Measurements from ENCODE around the gene WDR82.

Gene WDR82

DNA sequence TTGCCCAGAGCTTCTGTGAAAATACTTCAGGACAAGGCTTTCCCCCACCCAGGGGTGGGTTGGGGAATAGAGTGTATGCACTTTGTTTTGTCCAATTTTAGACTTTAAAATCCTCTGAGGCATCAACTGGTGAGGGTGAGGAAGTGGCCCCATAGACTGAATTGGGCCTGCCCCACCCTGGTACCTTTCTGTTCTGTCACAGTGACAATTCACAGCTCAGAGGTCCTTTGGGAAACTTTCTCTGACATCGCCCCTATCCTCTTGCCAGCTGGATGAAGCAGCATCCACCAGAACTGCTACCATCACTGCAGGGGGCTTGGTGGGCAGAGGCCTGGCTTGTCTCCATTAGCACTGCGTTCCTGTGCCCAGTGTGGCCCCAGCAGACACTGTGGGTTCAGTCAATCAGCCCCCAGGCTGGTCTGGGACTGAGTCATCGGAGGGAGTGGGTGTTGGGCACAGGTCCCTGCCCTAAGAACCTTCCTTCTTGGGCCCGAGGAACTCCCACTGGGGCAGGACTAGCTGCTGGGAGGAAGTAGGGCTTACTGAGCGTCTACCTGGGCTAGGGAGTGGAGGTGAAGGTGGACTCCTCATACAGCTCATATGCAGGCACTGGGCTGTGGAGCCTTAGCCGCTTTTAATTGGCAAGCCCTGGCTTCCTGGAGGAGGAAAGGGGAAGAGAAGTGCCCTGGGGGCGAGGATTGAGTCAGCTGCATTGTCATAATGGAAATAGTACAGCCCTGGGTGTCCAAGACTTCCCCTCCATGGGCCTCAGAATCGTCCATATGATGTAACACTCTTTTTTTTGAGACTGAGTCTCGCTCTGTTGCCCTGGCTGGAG lies 34.4 kb downstream of the WDR82 start:
- Histone ChIP-seq H3K27ac (ENCODE audit: low read depth, low read length) (no peak overlapping the region), H3K27me3 (ENCODE audit: control insufficient read depth, insufficient read depth, low read length) (no peaks in the 10 kb centered on the region), H3K9ac (ENCODE audit: low read length) (no peak overlapping the region), H3K4me1 (ENCODE audit: control insufficient read depth, insufficient read depth, low read length) (peaks cover 7% of the 10 kb centered on the region), H3K4me3 (ENCODE audit: low read length) (no peak overlapping the region), H3K36me3 (ENCODE audit: control insufficient read depth, insufficient read depth, low read length) (peaks cover 2% of the 10 kb centered on the region)

DNA sequence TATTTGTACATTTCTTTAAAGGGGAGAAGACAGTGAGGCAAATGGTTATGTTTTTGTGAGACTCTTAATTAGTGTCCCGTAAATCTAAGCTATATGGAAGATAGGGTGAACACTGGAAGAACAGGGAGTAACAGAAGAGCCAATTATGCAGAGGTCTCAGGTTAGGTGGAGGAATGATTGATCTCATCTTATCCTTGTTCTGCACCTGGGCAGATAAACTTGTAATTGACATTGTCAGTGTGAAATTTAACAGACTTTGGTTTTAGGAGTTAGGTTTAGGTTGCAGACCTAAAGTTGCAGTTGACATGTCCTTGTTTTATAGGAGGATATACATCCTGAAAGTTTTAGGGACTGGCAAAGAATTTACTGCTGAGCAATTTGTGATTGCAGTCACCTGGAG lies 36.4 kb downstream of the WDR82 start:
- H3K27me3 ChIP-seq (ENCODE audit: control insufficient read depth, insufficient read depth, low read length): no peaks in the 10 kb centered on the region
- H3K4me1 ChIP-seq (ENCODE audit: control insufficient read depth, insufficient read depth, low read length): peaks cover 20% of the 10 kb centered on the region
- no peak overlapping the region for H3K9ac ChIP-seq (ENCODE audit: low read length)
- no peaks in the 10 kb centered on the region for H3K36me3 ChIP-seq (ENCODE audit: control insufficient read depth, insufficient read depth, low read length)
- H3K27ac ChIP-seq (ENCODE audit: low read depth, low read length): no peak overlapping the region
- H3K4me3 ChIP-seq (ENCODE audit: low read length): no peak overlapping the region

DNA sequence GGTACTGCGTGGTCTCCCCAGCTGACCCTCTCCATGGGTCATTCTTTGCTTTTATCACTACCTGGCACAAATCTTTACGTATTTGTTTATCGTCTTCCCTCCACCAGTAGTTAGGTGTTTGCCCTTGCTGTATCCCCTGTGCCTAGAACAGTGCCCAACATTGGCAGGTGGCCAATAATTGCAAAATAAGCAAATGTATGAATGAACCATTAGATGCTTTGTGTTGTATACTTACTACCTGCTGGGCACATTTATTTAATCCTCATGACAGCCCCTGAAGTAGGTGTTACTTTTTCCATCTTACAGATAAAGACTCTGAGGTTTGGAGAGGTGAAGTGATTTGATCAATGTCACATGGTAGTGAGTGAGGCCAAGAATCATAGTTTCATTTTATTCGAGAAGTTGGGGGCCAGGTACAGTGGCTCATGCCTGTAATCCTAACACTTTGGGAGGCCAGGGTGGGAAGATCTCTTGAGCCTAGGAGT lies 37.5 kb downstream of the WDR82 start:
- H3K27me3 ChIP-seq (ENCODE audit: control insufficient read depth, insufficient read depth, low read length): no peaks in the 10 kb centered on the region
- no peak overlapping the region for H3K27ac ChIP-seq (ENCODE audit: low read depth, low read length)
- H3K9ac ChIP-seq (ENCODE audit: low read length): no peak overlapping the region
- no peak overlapping the region for H3K4me3 ChIP-seq (ENCODE audit: low read length)
- H3K36me3 ChIP-seq (ENCODE audit: control insufficient read depth, insufficient read depth, low read length): no peaks in the 10 kb centered on the region
- peaks cover 25% of the 10 kb centered on the region for H3K4me1 ChIP-seq (ENCODE audit: control insufficient read depth, insufficient read depth, low read length)

DNA sequence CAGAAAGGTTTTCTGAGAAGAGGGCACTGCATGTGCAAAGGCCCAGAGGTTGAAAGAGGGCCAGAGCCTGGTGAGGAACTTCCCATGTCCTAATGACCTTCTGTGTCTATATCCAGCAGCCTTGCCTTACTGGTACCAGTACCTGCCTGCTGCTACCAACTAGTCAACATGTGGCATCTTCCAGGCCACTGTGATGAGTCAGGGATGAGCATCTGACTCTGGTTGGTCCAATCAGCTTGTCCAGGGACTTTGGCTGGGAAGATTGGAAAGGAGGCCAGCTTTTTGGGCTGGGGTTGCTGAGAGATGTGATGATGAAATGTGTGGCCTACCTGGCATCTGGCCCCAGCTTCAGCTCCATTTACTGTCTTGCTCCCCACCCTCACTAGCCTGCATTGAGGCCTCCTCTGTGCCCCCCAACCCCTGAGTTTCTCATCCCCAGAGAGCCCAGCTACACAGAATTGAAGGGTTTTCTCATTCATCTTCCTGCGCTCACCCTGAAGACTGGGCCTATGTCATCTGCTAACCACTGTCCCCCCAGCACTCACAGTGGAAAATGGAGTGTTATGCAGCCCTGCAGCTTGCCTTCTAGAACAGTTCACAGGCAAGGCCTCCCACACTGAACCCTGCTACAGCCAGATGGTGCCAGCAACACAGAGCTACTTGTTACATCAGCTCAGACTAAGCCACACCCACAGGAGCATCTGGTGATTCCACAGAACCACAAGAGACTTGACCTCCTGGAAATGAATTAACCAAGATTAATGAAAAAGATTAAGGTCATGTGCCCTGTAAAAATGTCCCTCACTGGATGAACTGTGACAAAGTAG lies 38.2 kb downstream of the WDR82 start:
- Histone ChIP-seq H3K4me1 (ENCODE audit: control insufficient read depth, insufficient read depth, low read length) (peaks cover 28% of the 10 kb centered on the region), H3K4me3 (ENCODE audit: low read length) (peak overlapping the region; percentile 94), H3K9ac (ENCODE audit: low read length) (no peak overlapping the region), H3K27me3 (ENCODE audit: control insufficient read depth, insufficient read depth, low read length) (no peaks in the 10 kb centered on the region), H3K36me3 (ENCODE audit: control insufficient read depth, insufficient read depth, low read length) (no peaks in the 10 kb centered on the region), H3K27ac (ENCODE audit: low read depth, low read length) (peak overlapping the region; percentile 27)

DNA sequence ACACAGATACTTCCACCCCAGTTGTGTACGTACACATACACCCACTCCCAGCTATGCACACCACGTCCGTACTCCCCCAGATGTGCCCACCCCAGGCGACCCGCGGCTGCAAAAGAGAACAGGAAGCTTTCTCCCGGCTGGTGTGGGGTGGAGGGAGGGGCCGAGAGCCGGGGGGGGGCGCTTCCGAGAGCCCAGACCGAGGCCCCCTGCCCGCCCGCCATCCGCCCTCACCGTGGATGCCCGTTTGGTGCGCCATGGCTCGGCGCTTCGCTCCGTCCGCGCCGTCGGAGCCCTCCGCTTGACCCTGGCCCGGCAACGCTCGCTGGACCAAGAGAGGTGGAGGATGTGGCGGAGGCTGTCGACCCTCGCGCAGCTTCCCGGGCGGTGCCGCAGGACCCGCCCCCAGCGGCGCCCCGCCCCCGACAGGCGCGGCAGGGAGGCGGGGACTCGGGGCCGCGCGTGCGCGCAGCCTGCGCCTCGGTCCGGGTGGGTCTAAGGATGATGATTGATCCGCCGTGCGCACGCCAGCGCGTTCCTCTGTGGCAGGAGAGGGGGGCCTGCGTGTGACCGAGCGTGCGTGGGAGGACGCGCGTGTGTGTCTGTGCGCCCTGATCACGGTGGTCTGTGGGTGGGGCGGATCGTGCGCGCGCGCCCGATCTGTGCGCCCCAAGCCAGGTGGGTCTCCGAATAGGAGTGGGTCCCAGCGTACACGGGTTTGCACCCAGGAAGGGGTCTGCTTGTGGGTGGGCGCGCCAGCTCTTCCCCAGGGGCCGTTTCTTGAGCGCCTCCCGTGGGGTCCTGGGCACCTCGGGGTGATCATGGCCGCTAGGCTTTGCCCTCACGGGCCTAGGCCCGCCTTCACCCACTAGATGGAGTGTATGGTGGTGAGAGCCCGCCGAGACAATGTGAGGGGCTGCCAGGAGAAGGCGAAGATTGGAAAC lies 39.4 kb downstream of the WDR82 start, which contains the start of gene TWF2:
Gene TWF2 (minus strand): TSS at position 398 of the 941 bp plus-strand sequence. CDS start 142 bp downstream, at position 256.
- peak within 1 kb of the TSS; percentile 90 for H3K9ac ChIP-seq (ENCODE audit: low read length)
- H3K4me1 ChIP-seq (ENCODE audit: control insufficient read depth, insufficient read depth, low read length): peaks cover 24% of the 10 kb centered on the region
- peak within 1 kb of the TSS; percentile 94 for H3K4me3 ChIP-seq (ENCODE audit: low read length)
- H3K36me3 ChIP-seq (ENCODE audit: control insufficient read depth, insufficient read depth, low read length): peaks cover 5% of the 10 kb centered on the region
- H3K27me3 ChIP-seq (ENCODE audit: control insufficient read depth, insufficient read depth, low read length): no peaks in the 10 kb centered on the region
- H3K27ac ChIP-seq (ENCODE audit: low read depth, low read length): peak within 1 kb of the TSS; percentile 84

DNA sequence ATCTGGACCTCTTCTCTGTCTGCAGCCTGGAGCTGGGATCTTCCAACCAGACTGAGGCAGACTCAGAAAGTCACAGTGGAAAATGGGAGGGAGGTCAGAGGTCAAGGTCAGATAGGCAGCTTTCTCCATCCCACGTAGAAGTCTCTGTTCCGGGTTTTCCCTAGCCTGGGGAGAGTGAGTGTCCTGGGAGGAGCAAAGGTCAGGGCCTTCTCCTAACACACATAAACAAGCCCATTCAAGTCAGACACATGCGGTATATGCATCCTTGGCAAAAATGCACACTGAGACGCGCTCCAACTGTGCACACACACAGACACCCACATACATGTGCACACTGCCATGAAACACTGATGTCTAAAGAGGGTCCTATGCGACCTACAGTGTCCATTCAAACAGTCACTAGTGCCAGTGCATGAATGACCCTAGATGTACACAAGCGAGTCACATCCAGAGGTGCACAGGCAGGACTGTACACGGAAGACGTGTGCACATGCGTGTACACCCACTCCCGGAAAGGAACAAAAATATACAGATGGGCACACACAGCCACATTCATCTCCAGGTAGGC lies 40.2 kb downstream of the WDR82 start:
- Histone ChIP-seq H3K27ac (ENCODE audit: low read depth, low read length) (peak overlapping the region; percentile 84), H3K27me3 (ENCODE audit: control insufficient read depth, insufficient read depth, low read length) (no peaks in the 10 kb centered on the region), H3K4me3 (ENCODE audit: low read length) (peak overlapping the region; percentile 94), H3K36me3 (ENCODE audit: control insufficient read depth, insufficient read depth, low read length) (peaks cover 7% of the 10 kb centered on the region), H3K9ac (ENCODE audit: low read length) (peak overlapping the region; percentile 24), H3K4me1 (ENCODE audit: control insufficient read depth, insufficient read depth, low read length) (peaks cover 24% of the 10 kb centered on the region)

DNA sequence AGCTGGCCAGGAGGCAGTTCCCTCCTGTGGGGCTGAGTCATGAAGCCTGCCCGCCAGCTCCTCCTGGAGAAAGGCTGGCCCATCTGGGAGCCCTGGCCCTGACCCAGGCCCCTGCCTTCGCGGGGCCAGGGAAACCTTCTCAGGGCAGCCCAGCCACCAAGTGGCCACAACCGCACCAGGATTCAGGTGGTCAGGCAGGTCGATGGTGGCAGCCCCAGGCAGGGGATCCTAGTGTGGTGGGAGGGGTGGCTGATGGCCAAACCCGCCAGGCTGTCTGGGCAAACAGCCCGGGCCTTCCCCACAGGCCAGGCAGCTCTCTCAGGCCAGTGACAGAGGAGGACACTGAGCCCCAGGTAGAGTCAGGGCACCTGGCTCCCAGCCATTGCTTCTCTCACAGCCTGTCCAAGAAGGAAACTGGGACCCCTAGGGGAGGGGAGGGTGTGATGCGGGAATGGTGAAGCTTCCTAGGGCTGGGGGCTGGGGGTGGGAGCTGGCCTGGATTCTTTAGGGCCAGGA lies 40.7 kb downstream of the WDR82 start:
- peaks cover 7% of the 10 kb centered on the region for H3K36me3 ChIP-seq (ENCODE audit: control insufficient read depth, insufficient read depth, low read length)
- no peaks in the 10 kb centered on the region for H3K27me3 ChIP-seq (ENCODE audit: control insufficient read depth, insufficient read depth, low read length)
- peaks cover 24% of the 10 kb centered on the region for H3K4me1 ChIP-seq (ENCODE audit: control insufficient read depth, insufficient read depth, low read length)
- H3K9ac ChIP-seq (ENCODE audit: low read length): peak overlapping the region; percentile 24
- H3K27ac ChIP-seq (ENCODE audit: low read depth, low read length): peak overlapping the region; percentile 84
- H3K4me3 ChIP-seq (ENCODE audit: low read length): peak overlapping the region; percentile 94

DNA sequence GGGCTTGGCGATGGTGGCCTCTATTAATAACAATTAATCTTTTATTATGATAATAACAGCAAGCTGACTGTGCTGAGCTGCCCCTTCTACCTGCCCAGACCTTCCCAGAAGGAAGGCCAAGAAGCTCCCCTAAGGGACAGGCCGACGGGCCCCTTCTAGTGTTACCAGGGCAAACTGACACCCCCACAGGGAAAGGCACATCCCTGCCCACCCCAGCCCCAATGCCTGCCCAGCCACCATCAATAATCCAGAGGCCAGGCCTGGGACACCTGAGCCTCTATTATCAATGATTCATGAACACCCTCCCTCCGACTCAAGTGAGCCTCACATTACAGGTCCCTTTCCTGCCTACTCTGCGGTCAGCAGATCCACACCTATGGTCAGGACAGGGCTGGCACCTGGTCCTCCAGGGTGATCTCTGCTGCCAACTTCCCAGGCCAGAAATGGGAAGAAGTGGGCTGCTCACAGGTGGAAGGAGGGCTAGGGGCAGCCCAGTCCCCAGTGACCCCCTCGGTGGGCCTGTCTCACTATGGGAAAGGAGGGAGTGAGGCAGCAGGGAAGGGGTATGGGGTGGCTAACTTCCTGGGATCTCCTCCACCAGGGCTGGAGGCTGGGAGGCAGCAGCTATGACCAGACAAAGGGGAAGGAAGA lies 41.3 kb downstream of the WDR82 start:
- Histone ChIP-seq H3K4me1 (ENCODE audit: control insufficient read depth, insufficient read depth, low read length) (peaks cover 24% of the 10 kb centered on the region), H3K27me3 (ENCODE audit: control insufficient read depth, insufficient read depth, low read length) (no peaks in the 10 kb centered on the region), H3K27ac (ENCODE audit: low read depth, low read length) (peak overlapping the region; percentile 84), H3K9ac (ENCODE audit: low read length) (no peak overlapping the region), H3K4me3 (ENCODE audit: low read length) (peak overlapping the region; percentile 94), H3K36me3 (ENCODE audit: control insufficient read depth, insufficient read depth, low read length) (peaks cover 7% of the 10 kb centered on the region)

DNA sequence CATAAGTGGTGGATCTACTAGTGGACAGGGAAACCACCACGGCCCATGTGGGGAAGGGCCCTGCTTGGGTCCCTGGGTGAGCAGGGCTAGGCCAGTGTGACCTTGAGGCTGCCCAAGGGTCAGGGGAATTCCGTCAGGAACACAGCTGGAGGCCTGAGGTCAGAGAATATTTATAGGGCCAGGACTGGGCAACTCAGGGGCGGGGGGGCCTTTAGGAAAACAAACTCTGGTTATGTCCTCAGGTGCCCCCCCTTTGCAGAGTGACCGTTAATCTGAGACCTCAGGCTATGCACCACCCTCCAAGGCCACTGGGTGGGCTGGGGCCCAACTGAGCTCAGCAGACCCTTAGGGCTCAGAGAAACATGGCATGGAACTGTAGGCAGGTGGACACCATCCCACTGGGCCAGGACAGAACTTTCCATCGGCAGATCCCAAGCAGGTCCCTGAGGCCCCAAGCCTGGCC lies 42.0 kb downstream of the WDR82 start:
- peaks cover 11% of the 10 kb centered on the region for H3K36me3 ChIP-seq (ENCODE audit: control insufficient read depth, insufficient read depth, low read length)
- peaks cover 24% of the 10 kb centered on the region for H3K4me1 ChIP-seq (ENCODE audit: control insufficient read depth, insufficient read depth, low read length)
- no peaks in the 10 kb centered on the region for H3K27me3 ChIP-seq (ENCODE audit: control insufficient read depth, insufficient read depth, low read length)
- peak overlapping the region; percentile 10 for H3K27ac ChIP-seq (ENCODE audit: low read depth, low read length)
- no peak overlapping the region for H3K4me3 ChIP-seq (ENCODE audit: low read length)
- H3K9ac ChIP-seq (ENCODE audit: low read length): no peak overlapping the region

DNA sequence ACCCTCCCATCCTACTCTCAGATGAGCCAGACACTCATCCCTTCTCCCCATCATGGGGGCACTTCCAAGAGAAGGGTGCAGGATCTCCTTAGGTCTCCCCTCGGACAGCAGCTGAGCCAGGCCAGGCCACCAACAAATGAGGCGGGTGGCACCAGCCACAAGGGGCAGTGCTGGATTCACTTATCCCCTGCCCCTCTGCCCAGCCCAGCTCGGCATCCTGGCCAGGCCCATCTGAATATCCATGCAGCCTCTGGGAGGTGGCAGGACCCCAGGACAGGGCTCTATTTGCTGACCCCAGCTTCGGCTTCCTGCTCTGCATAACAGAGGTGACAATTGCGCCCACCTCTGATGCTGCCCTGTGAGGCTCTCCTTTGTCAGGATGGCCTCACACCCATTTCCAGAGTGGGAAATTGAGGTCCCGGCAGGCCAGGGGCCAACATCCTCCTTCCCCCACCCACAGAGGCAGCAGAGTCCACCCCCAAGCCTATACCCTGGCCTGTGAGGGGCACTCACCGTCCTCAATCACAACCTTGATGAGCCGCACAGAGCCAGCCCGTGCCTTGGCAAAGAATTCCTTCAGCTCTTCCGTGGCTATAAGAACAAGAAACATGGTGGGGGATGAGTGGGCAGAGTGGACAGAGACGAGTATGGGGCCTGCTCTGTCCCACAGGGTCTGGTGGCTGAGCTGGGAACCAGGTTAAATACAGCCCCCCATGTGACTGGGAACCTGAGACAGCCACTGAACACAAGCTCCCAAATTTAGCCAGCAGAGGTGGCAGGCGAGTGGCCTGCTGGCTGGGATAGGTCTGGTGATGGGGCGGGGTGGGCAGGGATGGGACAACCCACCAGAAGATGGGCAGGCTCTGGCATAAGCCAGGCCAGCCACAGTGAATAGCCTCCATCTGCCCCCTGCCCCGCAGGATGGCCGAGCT lies 43.7 kb downstream of the WDR82 start:
- Histone ChIP-seq H3K27ac (ENCODE audit: low read depth, low read length) (no peak overlapping the region), H3K9ac (ENCODE audit: low read length) (no peak overlapping the region), H3K4me1 (ENCODE audit: control insufficient read depth, insufficient read depth, low read length) (peaks cover 21% of the 10 kb centered on the region), H3K4me3 (ENCODE audit: low read length) (no peak overlapping the region), H3K36me3 (ENCODE audit: control insufficient read depth, insufficient read depth, low read length) (peaks cover 24% of the 10 kb centered on the region), H3K27me3 (ENCODE audit: control insufficient read depth, insufficient read depth, low read length) (no peaks in the 10 kb centered on the region)
